Measurements from ENCODE around the gene ATP5PO.

ATP5PO gene

GRCh38 chr21:33861125-33861524 is 54.5 kb downstream of the ATP5PO start:
- Histone ChIP-seq H3K27ac (ENCODE audit: low read depth, low read length) (no peak overlapping the region), H3K36me3 (ENCODE audit: control insufficient read depth in 5 of 5, insufficient read depth in 5 of 5, low read length in 5 of 5) (no peaks in the 10 kb centered on the region), H3K4me1 (ENCODE audit: control insufficient read depth in 5 of 5, insufficient read depth in 5 of 5, low read length in 5 of 5) (peaks cover 1 to 35% (median 19%) of the 10 kb centered on the region in 5 donors), H3K27me3 (ENCODE audit: control insufficient read depth in 5 of 5, insufficient read depth in 4 of 5, low read length in 5 of 5) (no peaks in the 10 kb centered on the region), H3K4me3 (ENCODE audit: low read depth in 1 of 5, low read length in 5 of 5) (no peak overlapping the region), H3K9ac (ENCODE audit: low read length in 5 of 5) (no peak overlapping the region), H3K9me3 (ENCODE audit: control insufficient read depth in 5 of 5, low read length in 5 of 5) (no peaks in the 10 kb centered on the region)

- H3K4me3 ChIP-seq (ENCODE audit: low read depth in 1 of 5, low read length in 5 of 5): no peak overlapping the region
- H3K4me1 ChIP-seq (ENCODE audit: control insufficient read depth in 5 of 5, insufficient read depth in 5 of 5, low read length in 5 of 5): peaks cover 1 to 39% (median 20%) of the 10 kb centered on the region in 5 donors
- no peaks in the 10 kb centered on the region for H3K36me3 ChIP-seq (ENCODE audit: control insufficient read depth in 5 of 5, insufficient read depth in 5 of 5, low read length in 5 of 5)
- no peaks in the 10 kb centered on the region for H3K9me3 ChIP-seq (ENCODE audit: control insufficient read depth in 5 of 5, low read length in 5 of 5)
- H3K9ac ChIP-seq (ENCODE audit: low read length in 5 of 5): no peak overlapping the region
- H3K27me3 ChIP-seq (ENCODE audit: control insufficient read depth in 5 of 5, insufficient read depth in 4 of 5, low read length in 5 of 5): no peaks in the 10 kb centered on the region
- H3K27ac ChIP-seq (ENCODE audit: low read depth, low read length): no peak overlapping the region
Measured at GRCh38 chr21:33860332-33860879, 55.2 kb downstream of the ATP5PO start.

GRCh38 chr21:33859373-33860102 is 56.1 kb downstream of the ATP5PO start:
- Histone ChIP-seq H3K9ac (ENCODE audit: low read length in 5 of 5) (no peak overlapping the region), H3K9me3 (ENCODE audit: control insufficient read depth in 5 of 5, low read length in 5 of 5) (no peaks in the 10 kb centered on the region), H3K4me3 (ENCODE audit: low read depth in 1 of 5, low read length in 5 of 5) (no peak overlapping the region), H3K4me1 (ENCODE audit: control insufficient read depth in 5 of 5, insufficient read depth in 5 of 5, low read length in 5 of 5) (peaks cover 3 to 45% (median 28%) of the 10 kb centered on the region in 5 donors), H3K27me3 (ENCODE audit: control insufficient read depth in 5 of 5, insufficient read depth in 4 of 5, low read length in 5 of 5) (no peaks in the 10 kb centered on the region), H3K27ac (ENCODE audit: low read depth, low read length) (peak overlapping the region; percentile 17), H3K36me3 (ENCODE audit: control insufficient read depth in 5 of 5, insufficient read depth in 5 of 5, low read length in 5 of 5) (no peaks in the 10 kb centered on the region)

GRCh38 chr21:33858667-33859372 is 56.8 kb downstream of the ATP5PO start:
- no peaks in the 10 kb centered on the region for H3K27me3 ChIP-seq (ENCODE audit: control insufficient read depth in 5 of 5, insufficient read depth in 4 of 5, low read length in 5 of 5)
- no peaks in the 10 kb centered on the region for H3K36me3 ChIP-seq (ENCODE audit: control insufficient read depth in 5 of 5, insufficient read depth in 5 of 5, low read length in 5 of 5)
- no peaks in the 10 kb centered on the region for H3K9me3 ChIP-seq (ENCODE audit: control insufficient read depth in 5 of 5, low read length in 5 of 5)
- H3K4me3 ChIP-seq (ENCODE audit: low read depth in 1 of 5, low read length in 5 of 5): no peak overlapping the region
- H3K4me1 ChIP-seq (ENCODE audit: control insufficient read depth in 5 of 5, insufficient read depth in 5 of 5, low read length in 5 of 5): peaks cover 3 to 47% (median 30%) of the 10 kb centered on the region in 5 donors
- H3K27ac ChIP-seq (ENCODE audit: low read depth, low read length): peak overlapping the region; percentile 17
- no peak overlapping the region for H3K9ac ChIP-seq (ENCODE audit: low read length in 5 of 5)

- H3K27me3 ChIP-seq (ENCODE audit: control insufficient read depth in 5 of 5, insufficient read depth in 4 of 5, low read length in 5 of 5): no peaks in the 10 kb centered on the region
- H3K4me1 ChIP-seq (ENCODE audit: control insufficient read depth in 5 of 5, insufficient read depth in 5 of 5, low read length in 5 of 5): peaks cover 3 to 47% (median 30%) of the 10 kb centered on the region in 5 donors
- no peak overlapping the region for H3K4me3 ChIP-seq (ENCODE audit: low read depth in 1 of 5, low read length in 5 of 5)
- H3K9ac ChIP-seq (ENCODE audit: low read length in 5 of 5): no peak overlapping the region
- no peaks in the 10 kb centered on the region for H3K9me3 ChIP-seq (ENCODE audit: control insufficient read depth in 5 of 5, low read length in 5 of 5)
- no peaks in the 10 kb centered on the region for H3K36me3 ChIP-seq (ENCODE audit: control insufficient read depth in 5 of 5, insufficient read depth in 5 of 5, low read length in 5 of 5)
- H3K27ac ChIP-seq (ENCODE audit: low read depth, low read length): peak overlapping the region; percentile 17
Measured at GRCh38 chr21:33857846-33858666, 57.5 kb downstream of the ATP5PO start.

GRCh38 chr21:33856893-33857527 is 58.6 kb downstream of the ATP5PO start:
- Histone ChIP-seq H3K4me3 (ENCODE audit: low read depth in 1 of 5, low read length in 5 of 5) (no peak overlapping the region), H3K9ac (ENCODE audit: low read length in 5 of 5) (no peak overlapping the region), H3K27me3 (ENCODE audit: control insufficient read depth in 5 of 5, insufficient read depth in 4 of 5, low read length in 5 of 5) (no peaks in the 10 kb centered on the region), H3K36me3 (ENCODE audit: control insufficient read depth in 5 of 5, insufficient read depth in 5 of 5, low read length in 5 of 5) (no peaks in the 10 kb centered on the region), H3K4me1 (ENCODE audit: control insufficient read depth in 5 of 5, insufficient read depth in 5 of 5, low read length in 5 of 5) (peaks cover 3 to 47% (median 30%) of the 10 kb centered on the region in 5 donors), H3K27ac (ENCODE audit: low read depth, low read length) (no peak overlapping the region), H3K9me3 (ENCODE audit: control insufficient read depth in 5 of 5, low read length in 5 of 5) (no peaks in the 10 kb centered on the region)

GRCh38 chr21:33855190-33855589 is 60.4 kb downstream of the ATP5PO start:
- Histone ChIP-seq H3K4me3 (ENCODE audit: low read depth in 1 of 5, low read length in 5 of 5) (no peak overlapping the region), H3K4me1 (ENCODE audit: control insufficient read depth in 5 of 5, insufficient read depth in 5 of 5, low read length in 5 of 5) (peaks cover 3 to 47% (median 30%) of the 10 kb centered on the region in 5 donors), H3K9ac (ENCODE audit: low read length in 5 of 5) (no peak overlapping the region), H3K27ac (ENCODE audit: low read depth, low read length) (no peak overlapping the region), H3K27me3 (ENCODE audit: control insufficient read depth in 5 of 5, insufficient read depth in 4 of 5, low read length in 5 of 5) (no peaks in the 10 kb centered on the region), H3K9me3 (ENCODE audit: control insufficient read depth in 5 of 5, low read length in 5 of 5) (no peaks in the 10 kb centered on the region), H3K36me3 (ENCODE audit: control insufficient read depth in 5 of 5, insufficient read depth in 5 of 5, low read length in 5 of 5) (no peaks in the 10 kb centered on the region)

GRCh38 chr21:33854604-33855003 is 61.0 kb downstream of the ATP5PO start:
- no peaks in the 10 kb centered on the region for H3K36me3 ChIP-seq (ENCODE audit: control insufficient read depth in 5 of 5, insufficient read depth in 5 of 5, low read length in 5 of 5)
- H3K9me3 ChIP-seq (ENCODE audit: control insufficient read depth in 5 of 5, low read length in 5 of 5): no peaks in the 10 kb centered on the region
- no peak overlapping the region for H3K27ac ChIP-seq (ENCODE audit: low read depth, low read length)
- H3K9ac ChIP-seq (ENCODE audit: low read length in 5 of 5): no peak overlapping the region
- no peak overlapping the region for H3K4me3 ChIP-seq (ENCODE audit: low read depth in 1 of 5, low read length in 5 of 5)
- H3K27me3 ChIP-seq (ENCODE audit: control insufficient read depth in 5 of 5, insufficient read depth in 4 of 5, low read length in 5 of 5): no peaks in the 10 kb centered on the region
- H3K4me1 ChIP-seq (ENCODE audit: control insufficient read depth in 5 of 5, insufficient read depth in 5 of 5, low read length in 5 of 5): peaks cover 3 to 44% (median 30%) of the 10 kb centered on the region in 5 donors

Measured in subcutaneous abdominal adipose tissue (tissue), 5 donors.